GM23338 (cell line): ENCODE measurements around the gene NKX2-1. TPM values are rescaled to one million over a fixed set of nuclear protein-coding genes. Genes with fewer than 3 reads are reported as not detected.

Experiments used
- ATAC-seq: fragments of 200-7000 bp; cut with Tn5 transposase; 3 replicates; pipeline ENCODE4 v1.9.1; 2020
- DNase-seq: peaks from one replicate; pipeline ENCODE4 v3.0.0-alpha.2; 2015; ENCODE audit warnings: low spot score
- H2AFZ ChIP-seq: fragments of 200-600 bp; sonication (generic); 2 replicates; pipeline ENCODE4 v1.8.0; 2016; ENCODE audit warnings: antibody characterized with exemption, mild to moderate bottlenecking, moderate library complexity
- H3F3A ChIP-seq: fragments of 200-600 bp; sonication (generic); replicated peaks from 2 replicates; pipeline ENCODE4 v1.8.0; 2017; ENCODE audit warnings: antibody characterized with exemption, mixed run types, low read depth
- H3K27ac ChIP-seq: fragments of 200-600 bp; sonication (generic); 2 replicates; pipeline ENCODE4 v1.6.1; 2016; ENCODE audit warnings: low read depth
- H3K27me3 ChIP-seq: fragments of 200-600 bp; sonication (generic); 2 replicates; pipeline ENCODE4 v1.8.0; 2016; ENCODE audit warnings: mild to moderate bottlenecking, mixed run types, moderate library complexity; ENCODE audit not compliant: insufficient read depth
- H3K36me3 ChIP-seq: fragments of 200-600 bp; sonication (generic); 2 replicates; pipeline ENCODE4 v1.8.0; 2016; ENCODE audit warnings: mild to moderate bottlenecking; ENCODE audit not compliant: insufficient read depth
- H3K4me1 ChIP-seq: fragments of 200-600 bp; sonication (generic); 2 replicates; pipeline ENCODE4 v1.8.0; 2016; ENCODE audit warnings: mild to moderate bottlenecking, moderate library complexity; ENCODE audit not compliant: insufficient read depth
- H3K4me2 ChIP-seq: fragments of 200-600 bp; sonication (generic); 2 replicates; pipeline ENCODE4 v1.7.1; 2017; ENCODE audit warnings: mixed run types
- H3K4me3 ChIP-seq: fragments of 200-600 bp; sonication (generic); 2 replicates; pipeline ENCODE4 v1.6.1; 2016; ENCODE audit warnings: mixed run types
- H3K79me2 ChIP-seq: fragments of 200-600 bp; sonication (generic); replicated peaks from 2 replicates; pipeline ENCODE4 v1.8.0; 2017; ENCODE audit warnings: mild to moderate bottlenecking; ENCODE audit not compliant: insufficient read depth
- H3K9me2 ChIP-seq: fragments of 200-600 bp; sonication (generic); 2 replicates; pipeline ENCODE4 v1.8.0; 2017; ENCODE audit not compliant: insufficient read depth
- H4K20me1 ChIP-seq: fragments of 200-600 bp; sonication (generic); replicated peaks from 2 replicates; pipeline ENCODE4 v1.8.0; 2017; ENCODE audit warnings: mild to moderate bottlenecking; ENCODE audit not compliant: insufficient read depth
- H3K27ac Mint-ChIP-seq: 2 replicates; pipeline ENCODE4 v1.8.0; 2020; ENCODE audit warnings: inconsistent platforms, mild to moderate bottlenecking, moderate library complexity, mixed read lengths
- H3K27me3 Mint-ChIP-seq: 3 replicates; pipeline ENCODE4 v1.8.0; 2022; ENCODE audit warnings: low read depth, mild to moderate bottlenecking, moderate library complexity, mixed read lengths, inconsistent platforms; ENCODE audit not compliant: insufficient read depth, poor library complexity
- H3K36me3 Mint-ChIP-seq: 3 replicates; pipeline ENCODE4 v1.8.0; 2021; ENCODE audit warnings: low read depth, mild to moderate bottlenecking, inconsistent platforms, moderate library complexity, mixed read lengths
- H3K4me1 Mint-ChIP-seq: 3 replicates; pipeline ENCODE4 v1.8.0; 2020; ENCODE audit warnings: mild to moderate bottlenecking, inconsistent platforms, mixed read lengths
- H3K4me3 Mint-ChIP-seq: 3 replicates; pipeline ENCODE4 v1.8.0; 2021; ENCODE audit warnings: moderate library complexity, mild to moderate bottlenecking, inconsistent platforms, mixed read lengths
- H3K9me3 Mint-ChIP-seq: 3 replicates; pipeline ENCODE4 v1.8.0; 2020; ENCODE audit warnings: moderate library complexity, mild to moderate bottlenecking, inconsistent platforms, mixed read lengths
- ETS1 ChIP-seq: IDR thresholded peaks from 2 replicates; pipeline ENCODE4 v1.6.1; 2016; ENCODE audit warnings: antibody characterized with exemption
- EZH2 ChIP-seq: fragments of 200-600 bp; sonication (generic); IDR thresholded peaks from one replicate; pipeline ENCODE4 v1.8.0; 2017; ENCODE audit warnings: antibody characterized with exemption, mild to moderate bottlenecking, low read depth; ENCODE audit not compliant: unreplicated experiment
- EZH2phosphoT487 ChIP-seq: fragments of 200-600 bp; sonication (generic); IDR thresholded peaks from one replicate; pipeline ENCODE4 v1.8.1; 2018; ENCODE audit warnings: antibody characterized with exemption; ENCODE audit not compliant: unreplicated experiment
- POLR2AphosphoS5 ChIP-seq: IDR thresholded peaks from 2 replicates; pipeline ENCODE4 v1.6.1; 2016; ENCODE audit warnings: antibody characterized with exemption, low read depth
- STAT1 ChIP-seq: IDR thresholded peaks from one replicate; pipeline ENCODE4 v1.6.1; 2016; ENCODE audit warnings: antibody characterized with exemption; ENCODE audit not compliant: unreplicated experiment
- ZNF331 ChIP-seq: fragments of 250-450 bp; sonication (Bioruptor Pico); IDR thresholded peaks from 2 replicates; pipeline ENCODE4 v1.5.0; 2020; ENCODE audit warnings: low read depth, mild to moderate bottlenecking, moderate library complexity
- polyA plus RNA-seq: library from polyadenylated mRNA; unstranded; fragments of >200 nt; fragmentation: Nextera tagmentation; extraction: Ambion mirVana; gene quantifications from 2 replicates; pipeline ENCODE4 v1.2.1, GENCODE V29; 2016
- total RNA-seq: library from RNA; depleted of rRNA; stranded (reverse); fragments of >200 nt; shearing (Covaris generic); gene quantifications from 2 replicates; pipeline ENCODE4 v1.2.3, GENCODE V29; 2014

Gene NKX2-1
- total and polyA plus RNA-seq, 2 experiments from 2014 or later: not detected

GRCh38 chr14:36514278-36515104 is 5.5 kb downstream of the NKX2-1 start:
- H3K79me2 ChIP-seq: no peaks in the 10 kb centered on the region
- peaks cover 39% of the 10 kb centered on the region for H4K20me1 ChIP-seq
- H3F3A ChIP-seq: peaks cover 41% of the 10 kb centered on the region
- peaks cover 100% of the 10 kb centered on the region for H3K27me3 ChIP-seq
- H3K27ac ChIP-seq: no peak overlapping the region
- H3K36me3 ChIP-seq: no peaks in the 10 kb centered on the region
- TF ChIP-seq EZH2: peak; percentile 97
- TF ChIP-seq EZH2phosphoT487: peak; percentile 91
- TF ChIP-seq POLR2AphosphoS5: no peak
- Mint-ChIP-seq H3K27ac (no peak overlapping the region), H3K4me1 (peaks cover 58% of the 10 kb centered on the region), H3K36me3 (peaks cover 5% of the 10 kb centered on the region; the same call in 1 of the 3 replicates), H3K9me3 (peaks cover 8% of the 10 kb centered on the region; the same call in 2 of the 3 replicates), H3K27me3 (peaks cover 93% of the 10 kb centered on the region), H3K4me3 (peak overlapping the region; percentile 35; the same call in 2 of the 3 replicates)
- peaks cover 67% of the 10 kb centered on the region for H3K4me1 ChIP-seq
- H3K4me3 ChIP-seq: peak overlapping the region; percentile 47
- DNase-seq: peak; percentile 46
- ATAC-seq: no peak
- no peak overlapping the region for H2AFZ ChIP-seq
- no peaks in the 10 kb centered on the region for H3K9me2 ChIP-seq
- peak overlapping the region; percentile 78 for H3K4me2 ChIP-seq

- Mint-ChIP-seq H3K9me3 (peaks cover 8% of the 10 kb centered on the region; the same call in 2 of the 3 replicates), H3K4me3 (peak overlapping the region; percentile 45; the same call in 2 of the 3 replicates), H3K27ac (no peak overlapping the region), H3K4me1 (peaks cover 62% of the 10 kb centered on the region), H3K36me3 (peaks cover 5% of the 10 kb centered on the region; the same call in 1 of the 3 replicates), H3K27me3 (peaks cover 93% of the 10 kb centered on the region)
- DNase-seq: peak; percentile 90
- peak overlapping the region; percentile 63; the same call in 1 of the 2 replicates for H2AFZ ChIP-seq
- peak; percentile 38 for ATAC-seq
- peaks cover 100% of the 10 kb centered on the region for H3K27me3 ChIP-seq
- no peaks in the 10 kb centered on the region for H3K36me3 ChIP-seq
- peak overlapping the region; percentile 47 for H3K4me3 ChIP-seq
- no peaks in the 10 kb centered on the region for H3K9me2 ChIP-seq
- peaks cover 40% of the 10 kb centered on the region for H4K20me1 ChIP-seq
- no peaks in the 10 kb centered on the region for H3K79me2 ChIP-seq
- peak overlapping the region; percentile 78 for H3K4me2 ChIP-seq
- peaks cover 48% of the 10 kb centered on the region for H3F3A ChIP-seq
- H3K4me1 ChIP-seq: peaks cover 72% of the 10 kb centered on the region
- H3K27ac ChIP-seq: no peak overlapping the region
- no peak for TF ChIP-seq STAT1
- TF ChIP-seq POLR2AphosphoS5: peak; percentile 20; the same call in 1 of the 2 replicates
- peak; percentile 78 for TF ChIP-seq EZH2
- TF ChIP-seq ZNF331 (CRISPR knock-in tag): no peak
These were observed 6.4 kb downstream of the NKX2-1 start for GRCh38 chr14:36513451-36514277.

GRCh38 chr14:36513012-36513420 is 7.0 kb downstream of the NKX2-1 start:
- Histone ChIP-seq H4K20me1 (peaks cover 40% of the 10 kb centered on the region), H3K9me2 (no peaks in the 10 kb centered on the region), H3K27me3 (peaks cover 100% of the 10 kb centered on the region), H3F3A (peaks cover 48% of the 10 kb centered on the region), H3K4me2 (peak overlapping the region; percentile 78), H3K79me2 (no peaks in the 10 kb centered on the region), H3K36me3 (no peaks in the 10 kb centered on the region), H2AFZ (peak overlapping the region; percentile 63; the same call in 1 of the 2 replicates), H3K4me3 (peak overlapping the region; percentile 47), H3K27ac (no peak overlapping the region), H3K4me1 (peaks cover 76% of the 10 kb centered on the region)
- peaks cover 8% of the 10 kb centered on the region; the same call in 2 of the 3 replicates for H3K9me3 Mint-ChIP-seq
- peak; percentile 61 for DNase-seq
- peaks cover 5% of the 10 kb centered on the region; the same call in 1 of the 3 replicates for H3K36me3 Mint-ChIP-seq
- peaks cover 93% of the 10 kb centered on the region for H3K27me3 Mint-ChIP-seq
- H3K27ac Mint-ChIP-seq: no peak overlapping the region
- peak overlapping the region; percentile 39; the same call in 2 of the 3 replicates for H3K4me3 Mint-ChIP-seq
- ATAC-seq: no peak
- TF ChIP-seq ETS1 (no peak), EZH2 (peak; percentile 82)
- H3K4me1 Mint-ChIP-seq: peaks cover 63% of the 10 kb centered on the region
